ENCODE measurements around the gene NGF. TPM values are rescaled to one million over a fixed set of nuclear protein-coding genes. Genes with fewer than 3 reads are reported as not detected.

NGF gene
- total and polyA plus RNA-seq, 2 of the 4 experiments (the other 2 are of a cell fraction), result 12.5 to 21.7 TPM

GRCh38 chr1:115312742-115313141, 25.3 kb downstream of the NGF start:
- no peaks in the 10 kb centered on the region for H3K36me3 ChIP-seq (ENCODE audit: control insufficient read depth, insufficient read depth, low read length)
- no peak overlapping the region for H3K4ac ChIP-seq (ENCODE audit: low read depth, low read length)
- H3K4me1 ChIP-seq (ENCODE audit: control insufficient read depth, insufficient read depth, low read length), result peaks cover 4% of the 10 kb centered on the region; the same call in 1 of the 2 replicates
- no peaks in the 10 kb centered on the region for H3K27me3 ChIP-seq (ENCODE audit: control insufficient read depth, insufficient read depth, low read length)
- H3K23ac ChIP-seq (ENCODE audit: low read depth, low read length), result no peak overlapping the region
- H3K9me3 ChIP-seq (ENCODE audit: control insufficient read depth, insufficient read depth, low read length), result no peaks in the 10 kb centered on the region
- no peak overlapping the region for H4K5ac ChIP-seq (ENCODE audit: low read depth, low read length)
- no peak overlapping the region for H3K4me2 ChIP-seq (ENCODE audit: low read depth, low read length)
- dilution Hi-C loops (cut with HindIII; ENCODE audit: low sequenced_read_pairs, unreplicated experiment) (no loop called here), in situ Hi-C loops (cut with MboI; ENCODE audit: low sequenced_read_pairs) (loop anchor here (25.0 kb wide), 1 partner anchor 575 kb away; no protein-coding TSS in a partner anchor), intact Hi-C loops (cut with micrococcal nuclease) (no loop called here)
- CTCF ChIA-PET, result no interaction called here
- no peak overlapping the region for H3K18ac ChIP-seq (ENCODE audit: low read depth, low read length)
- no peak for TF ChIP-seq RFX5 (IDR thresholded peaks at IDR 0.05; ENCODE audit: low read depth, low read length)
- no peak overlapping the region for H3K9ac ChIP-seq (ENCODE audit: low read depth, low read length)
- no peak overlapping the region for H3K56ac ChIP-seq (ENCODE audit: extremely low read depth, insufficient read depth, low read length)
- no peak overlapping the region for H2AK9ac ChIP-seq (replicated peaks; ENCODE audit: low read depth, low read length, poor library complexity)
- ATAC-seq (ENCODE audit: low read depth), result no peak
- no peak overlapping the region for H2BK15ac ChIP-seq (ENCODE audit: low read depth, low read length)
- H4K91ac ChIP-seq (ENCODE audit: insufficient read depth, low read depth, low read length), result no peak overlapping the region
- no peak overlapping the region for H2BK5ac ChIP-seq (ENCODE audit: low read depth, low read length, poor library complexity, severe bottlenecking)
- no peak overlapping the region for H4K8ac ChIP-seq (ENCODE audit: low read depth in 2 of 2, low read length in 2 of 2)
- no peaks in the 10 kb centered on the region for H4K20me1 ChIP-seq (ENCODE audit: insufficient read depth, low read length)
- BruUV-seq (replicated peaks), result no TSS peak
- POLR2A ChIA-PET (ENCODE audit: unreplicated experiment), result no interaction called here
- H2AK5ac ChIP-seq (ENCODE audit: low read depth, low read length), result no peak overlapping the region
- H3K9me1 ChIP-seq (ENCODE audit: insufficient read depth, low read length), result peaks cover 6% of the 10 kb centered on the region; the same call in 1 of the 2 replicates
- H3K4me3 ChIP-seq (ENCODE audit: insufficient read depth, low read depth, low read length), result no peak overlapping the region
- H3K79me1 ChIP-seq (ENCODE audit: low read depth in 1 of 2, low read length in 2 of 2), result peaks cover 7 to 9% of the 10 kb centered on the region in 2 experiments; a peak in 2 of 4 replicates
- no peak overlapping the region for H3K14ac ChIP-seq (replicated peaks; ENCODE audit: low read depth, low read length)
- no peak overlapping the region for H3K27ac ChIP-seq (ENCODE audit: insufficient read depth, low read length)
- no peak overlapping the region for H2BK20ac ChIP-seq (ENCODE audit: low read depth, low read length)
- no peak for DNase-seq
- no peak overlapping the region for H2AFZ ChIP-seq (replicated peaks; ENCODE audit: low read length, poor library complexity)
- no peak overlapping the region for H2BK120ac ChIP-seq (ENCODE audit: low read depth, low read length)

All from IMR-90 (cell line).